GM19193 (cell line): ENCODE measurements around the gene FANCE.

Experiments used
- POLR2A ChIP-seq: IDR thresholded peaks from 4 replicates; pipeline ENCODE4 v1.6.1; 2011; ENCODE audit not compliant: insufficient read depth, insufficient read length; ENCODE audit errors: extremely low read depth

Gene FANCE

DNA sequence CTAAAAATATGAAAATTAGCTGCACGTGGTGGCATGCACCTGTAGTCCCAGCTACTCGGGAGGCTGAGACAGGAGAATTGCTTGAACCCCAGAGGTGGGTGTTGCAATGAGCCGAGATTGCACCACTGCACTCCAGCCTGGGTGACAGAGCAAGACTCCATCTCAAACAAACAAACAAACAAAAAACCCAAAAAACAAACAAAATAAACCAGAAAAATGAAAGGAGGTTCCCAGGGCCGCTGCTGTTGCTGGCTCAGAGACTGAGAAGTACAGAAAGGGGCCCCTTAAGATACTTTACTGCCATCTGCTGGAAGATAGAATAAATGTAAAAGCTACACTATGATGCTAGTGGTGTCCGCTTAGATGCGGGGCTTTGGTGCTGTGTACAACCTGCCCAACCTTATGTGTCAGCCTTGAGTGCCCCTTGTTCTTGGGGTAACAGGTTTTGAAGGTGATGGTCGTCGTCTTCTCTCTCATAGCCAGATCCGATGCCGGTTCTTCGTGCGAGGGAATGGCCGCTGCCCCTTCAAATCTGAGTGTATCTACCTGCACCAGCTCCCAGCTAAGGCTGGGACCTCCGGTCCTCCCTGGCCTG, 2.8 kb upstream of the FANCE start:
- TF ChIP-seq POLR2A = no peak

DNA sequence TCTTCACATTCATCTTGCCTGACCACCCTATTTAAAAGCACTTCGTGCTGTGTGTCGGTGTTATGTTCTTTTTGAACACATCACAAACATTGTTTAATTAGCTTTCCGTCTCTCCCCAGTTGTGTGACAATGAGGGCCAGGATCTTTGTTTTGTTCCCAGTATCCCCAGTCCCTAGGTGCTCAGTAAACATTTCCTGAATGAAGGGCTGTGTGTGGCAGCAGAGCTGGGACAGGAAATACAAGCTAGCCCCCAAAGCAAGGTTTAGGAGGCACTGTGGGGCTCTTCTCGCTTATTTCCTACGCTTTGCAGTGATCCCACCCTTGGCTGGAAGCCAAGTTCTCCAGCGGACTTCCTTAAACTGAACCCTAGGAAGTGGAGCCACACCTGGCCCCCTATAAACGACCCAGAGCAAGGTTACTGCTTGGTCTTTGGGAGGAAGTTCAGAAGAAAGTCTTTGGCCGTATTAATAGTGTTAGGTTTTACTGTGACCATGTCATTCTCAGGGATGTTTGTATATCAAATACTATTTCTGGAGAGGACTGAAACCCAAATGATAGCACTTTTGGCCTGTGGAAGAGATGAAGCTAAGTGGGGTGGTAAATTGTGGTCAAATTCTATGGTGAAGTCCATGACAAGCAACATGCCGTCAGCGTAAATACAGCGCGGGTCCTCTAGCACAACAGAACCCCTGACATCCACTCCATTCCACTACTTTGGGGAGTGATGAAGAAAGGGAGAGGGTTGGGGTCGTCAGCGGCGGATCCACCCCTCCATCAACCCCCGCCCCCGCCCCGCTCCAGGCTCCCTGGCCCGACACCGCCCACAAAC, 570 bp upstream of the FANCE start:
- TF ChIP-seq POLR2A = no peak

DNA sequence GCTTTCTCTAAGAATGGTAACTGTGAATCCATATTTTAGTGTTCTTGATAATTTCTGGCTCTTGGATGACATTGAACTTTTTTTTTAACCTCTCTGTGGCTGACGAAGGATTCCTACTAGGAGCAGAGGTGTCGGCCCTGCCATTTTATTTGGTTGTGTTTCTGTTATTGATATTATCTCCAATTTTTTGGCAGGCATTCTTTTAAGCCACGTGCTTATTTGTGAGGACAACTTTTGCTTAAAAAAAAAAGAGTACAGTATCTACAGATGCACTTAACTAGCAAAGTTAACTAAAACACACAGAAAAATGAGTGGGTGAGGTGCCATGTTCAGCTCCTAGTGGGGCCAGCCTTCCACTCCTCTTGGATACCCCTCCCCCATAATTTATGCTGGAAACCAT, 1.1 kb downstream of the FANCE start:
- no peak for TF ChIP-seq POLR2A

DNA sequence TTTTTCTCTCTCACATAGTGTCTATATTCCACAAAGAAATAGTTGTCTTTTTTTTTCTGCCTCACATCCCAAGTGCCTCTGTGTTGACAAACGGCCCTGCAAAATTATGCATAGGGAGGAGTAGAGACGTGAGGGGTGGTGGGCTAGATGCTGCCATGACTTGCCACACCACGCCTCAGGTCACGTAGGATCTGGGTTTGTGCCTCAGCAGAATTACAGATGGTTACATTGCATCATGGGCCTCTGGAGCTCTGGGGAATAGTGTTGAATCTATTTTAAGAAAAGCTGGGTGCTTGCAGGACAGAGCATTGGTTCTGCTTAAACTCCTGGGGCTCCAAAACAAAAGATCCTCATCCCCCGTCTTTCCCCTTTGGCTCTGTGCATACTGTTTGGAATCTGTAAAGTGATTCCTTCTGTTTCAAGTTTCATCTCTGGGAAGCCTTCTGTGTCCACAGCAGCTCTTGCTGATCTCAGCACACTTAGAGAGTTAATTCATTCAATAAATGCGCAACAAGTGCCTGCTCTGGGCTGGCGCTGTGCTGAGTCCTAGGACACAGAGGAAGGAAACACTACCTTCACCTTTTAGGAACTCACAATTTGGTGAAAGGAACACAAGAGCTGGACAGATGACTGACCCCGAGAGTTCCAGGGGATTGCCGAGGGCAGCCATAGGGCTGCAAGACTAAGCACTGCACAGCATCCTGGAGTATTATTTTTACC, 2.4 kb downstream of the FANCE start:
- TF ChIP-seq POLR2A = no peak

- TF ChIP-seq POLR2A = no peak
Observed at GRCh38 chr6:35457907-35458306, 5.8 kb downstream of the FANCE start.

GRCh38 chr6:35461270-35461669, 9.1 kb downstream of the FANCE start:
- no peak for TF ChIP-seq POLR2A

GRCh38 chr6:35463292-35463691, 11.2 kb downstream of the FANCE start:
- TF ChIP-seq POLR2A = no peak

GRCh38 chr6:35465646-35466045, 13.5 kb downstream of the FANCE start:
- TF ChIP-seq POLR2A = no peak

- peak; percentile 100 for TF ChIP-seq POLR2A
Observed at GRCh38 chr6:35468181-35468979, 16.2 kb downstream of the FANCE start, which contains the start of gene RPL10A. TSS of gene RPL10A (plus strand) at chr6:35468401. CDS start at chr6:35468435, 34 bp downstream.

GRCh38 chr6:35468980-35469750, 17.0 kb downstream of the FANCE start:
- no peak for TF ChIP-seq POLR2A

DNA sequence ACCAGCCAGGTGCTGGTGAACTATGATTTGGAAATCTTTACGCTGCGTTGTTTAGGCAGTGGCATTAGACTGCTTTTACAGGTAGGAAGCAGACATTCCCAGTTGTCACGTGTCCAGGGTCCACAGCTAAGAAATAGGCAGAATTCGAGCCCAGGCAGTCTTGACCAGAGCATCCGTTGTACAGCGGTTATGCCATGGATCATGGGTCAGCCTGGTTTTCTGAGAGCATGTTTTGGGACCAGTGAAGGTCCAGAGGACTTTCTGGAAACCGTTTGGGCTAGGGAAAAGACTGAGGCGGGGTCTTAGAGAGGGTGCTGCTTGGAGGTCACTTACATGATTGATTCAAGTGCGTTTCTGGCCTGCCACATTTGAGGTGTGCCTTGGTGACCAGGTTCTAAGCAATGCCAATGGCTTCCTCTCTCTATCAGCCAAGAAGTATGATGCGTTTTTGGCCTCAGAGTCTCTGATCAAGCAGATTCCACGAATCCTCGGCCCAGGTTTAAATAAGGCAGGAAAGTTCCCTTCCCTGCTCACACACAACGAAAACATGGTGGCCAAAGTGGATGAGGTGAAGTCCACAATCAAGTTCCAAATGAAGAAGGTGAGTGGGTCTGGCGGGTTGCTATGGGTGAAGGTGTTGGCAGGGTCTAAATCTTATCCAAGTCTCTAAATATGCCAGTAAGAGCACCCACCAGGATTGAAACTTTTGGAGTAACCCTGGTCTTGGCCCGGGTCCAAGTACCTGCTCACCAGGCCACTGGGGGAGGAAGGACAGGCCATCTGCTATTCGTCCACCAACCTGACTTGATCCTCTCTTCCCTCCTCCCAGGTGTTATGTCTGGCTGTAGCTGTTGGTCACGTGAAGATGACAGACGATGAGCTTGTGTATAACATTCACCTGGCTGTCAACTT, 17.9 kb downstream of the FANCE start:
- TF ChIP-seq POLR2A = peak; percentile 38

DNA sequence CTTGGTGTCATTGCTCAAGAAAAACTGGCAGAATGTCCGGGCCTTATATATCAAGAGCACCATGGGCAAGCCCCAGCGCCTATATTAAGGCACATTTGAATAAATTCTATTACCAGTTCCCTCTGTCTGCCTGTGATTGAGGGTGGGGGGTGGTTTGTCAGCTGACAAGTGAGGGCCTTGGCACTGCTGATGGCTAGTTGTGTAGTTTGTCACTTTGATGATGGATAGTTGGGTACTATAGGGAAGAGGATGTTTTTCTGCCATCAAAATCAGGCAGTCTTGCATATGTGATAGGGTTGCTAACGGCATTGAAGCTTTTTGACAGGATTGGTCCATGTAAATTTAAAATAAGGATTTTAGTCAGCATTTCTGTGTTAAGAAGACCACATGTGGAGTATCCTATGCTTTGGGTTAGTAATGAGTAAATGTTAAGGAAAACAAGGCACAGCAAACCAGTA, 18.6 kb downstream of the FANCE start:
- TF ChIP-seq POLR2A = peak; percentile 1

DNA sequence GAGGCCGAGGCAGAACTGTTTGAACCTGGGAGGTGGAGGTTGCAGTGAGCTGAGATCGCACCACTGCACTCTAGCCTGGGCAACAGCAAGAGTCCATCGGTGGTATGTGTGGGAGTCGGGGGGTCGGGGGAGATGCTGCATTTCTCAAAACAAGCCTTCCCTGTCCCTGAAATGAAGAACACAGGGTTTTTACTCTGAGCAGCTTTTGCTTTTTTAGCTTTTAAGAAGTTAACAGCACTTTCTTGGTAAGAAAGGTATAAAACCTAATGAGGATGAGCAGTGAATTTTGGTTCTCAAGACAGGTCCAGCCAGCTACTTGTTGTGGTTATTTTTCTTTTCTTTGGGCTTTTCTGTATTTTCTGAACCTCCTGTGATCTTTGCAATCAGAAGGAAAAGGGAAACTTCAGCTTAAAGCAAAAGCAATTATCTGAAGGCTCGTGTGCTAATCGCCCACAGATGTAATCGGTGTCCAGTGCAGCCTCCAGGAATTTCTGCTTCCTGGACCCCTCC, 19.8 kb downstream of the FANCE start:
- no peak for TF ChIP-seq POLR2A
